ENCODE measurements around the gene STYXL2.

STYXL2 gene

DNA sequence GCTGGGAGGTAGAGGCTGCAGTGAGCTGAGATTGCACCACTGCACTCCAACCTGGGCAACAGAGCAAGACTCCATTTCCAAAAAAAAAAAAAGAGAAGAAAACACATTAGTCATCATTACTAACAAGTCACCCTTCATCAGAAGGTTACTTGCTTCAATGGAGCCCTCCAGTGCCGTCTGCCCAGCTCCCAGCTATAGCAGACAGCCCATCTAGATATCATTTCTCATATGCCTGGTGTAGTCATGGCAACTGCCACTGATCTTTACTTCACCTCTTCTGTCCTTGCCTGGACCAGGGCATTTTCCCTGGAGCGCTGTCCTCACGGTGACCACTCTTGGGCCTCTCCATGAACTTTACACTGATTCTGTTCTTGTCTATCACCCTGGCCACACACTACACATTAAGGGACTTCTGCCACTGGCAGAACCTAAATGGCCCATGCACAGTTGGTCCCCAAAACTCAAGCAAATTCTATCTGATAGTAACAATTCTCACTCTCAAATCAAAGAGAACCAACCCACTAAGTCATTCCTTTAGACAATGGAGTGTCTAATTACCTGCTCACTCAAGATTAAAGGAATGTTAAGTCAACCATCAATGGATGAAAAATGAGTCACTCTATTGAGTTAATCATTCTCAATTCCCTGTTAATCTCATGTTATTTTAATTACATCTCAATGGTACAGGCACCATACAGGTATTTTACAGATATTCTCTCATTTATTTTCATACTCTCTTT is 16.6 kb upstream of the STYXL2 start:
- DNase-seq (ENCODE audit: extremely low spot score), result no peak
- ChIA-PET CTCF (no interaction called here), POLR2A (no interaction called here)
- TF ChIP-seq, protein P1, sequence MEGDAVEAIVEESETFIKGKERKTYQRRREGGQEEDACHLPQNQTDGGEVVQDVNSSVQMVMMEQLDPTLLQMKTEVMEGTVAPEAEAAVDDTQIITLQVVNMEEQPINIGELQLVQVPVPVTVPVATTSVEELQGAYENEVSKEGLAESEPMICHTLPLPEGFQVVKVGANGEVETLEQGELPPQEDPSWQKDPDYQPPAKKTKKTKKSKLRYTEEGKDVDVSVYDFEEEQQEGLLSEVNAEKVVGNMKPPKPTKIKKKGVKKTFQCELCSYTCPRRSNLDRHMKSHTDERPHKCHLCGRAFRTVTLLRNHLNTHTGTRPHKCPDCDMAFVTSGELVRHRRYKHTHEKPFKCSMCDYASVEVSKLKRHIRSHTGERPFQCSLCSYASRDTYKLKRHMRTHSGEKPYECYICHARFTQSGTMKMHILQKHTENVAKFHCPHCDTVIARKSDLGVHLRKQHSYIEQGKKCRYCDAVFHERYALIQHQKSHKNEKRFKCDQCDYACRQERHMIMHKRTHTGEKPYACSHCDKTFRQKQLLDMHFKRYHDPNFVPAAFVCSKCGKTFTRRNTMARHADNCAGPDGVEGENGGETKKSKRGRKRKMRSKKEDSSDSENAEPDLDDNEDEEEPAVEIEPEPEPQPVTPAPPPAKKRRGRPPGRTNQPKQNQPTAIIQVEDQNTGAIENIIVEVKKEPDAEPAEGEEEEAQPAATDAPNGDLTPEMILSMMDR (IDR thresholded peaks at IDR 0.05; ENCODE audit: control extremely low read depth, extremely low read depth, low read depth, missing control alignments), result no peak

DNA sequence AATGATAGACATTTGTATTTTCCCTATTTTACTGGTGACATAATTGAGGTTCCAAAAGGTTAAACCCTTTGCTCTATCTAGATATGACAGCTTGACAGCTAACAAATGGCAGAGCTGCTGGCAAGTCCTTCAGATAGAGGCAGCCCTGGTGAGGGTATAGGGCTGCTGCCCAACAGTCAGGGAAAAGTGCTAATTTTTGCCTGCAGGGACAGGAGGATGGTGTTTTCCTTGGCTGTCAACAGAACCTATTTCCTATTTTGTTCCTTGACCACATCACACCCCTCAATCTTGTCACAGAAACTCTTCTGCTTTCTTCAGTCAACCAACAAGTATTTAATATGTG is 16.0 kb upstream of the STYXL2 start:
- ChIA-PET POLR2A (no interaction called here), CTCF (no interaction called here)
- TF ChIP-seq, protein P1 (IDR thresholded peaks at IDR 0.05; ENCODE audit: control extremely low read depth, extremely low read depth, low read depth, missing control alignments), result no peak
- no peak for DNase-seq (ENCODE audit: extremely low spot score)

DNA sequence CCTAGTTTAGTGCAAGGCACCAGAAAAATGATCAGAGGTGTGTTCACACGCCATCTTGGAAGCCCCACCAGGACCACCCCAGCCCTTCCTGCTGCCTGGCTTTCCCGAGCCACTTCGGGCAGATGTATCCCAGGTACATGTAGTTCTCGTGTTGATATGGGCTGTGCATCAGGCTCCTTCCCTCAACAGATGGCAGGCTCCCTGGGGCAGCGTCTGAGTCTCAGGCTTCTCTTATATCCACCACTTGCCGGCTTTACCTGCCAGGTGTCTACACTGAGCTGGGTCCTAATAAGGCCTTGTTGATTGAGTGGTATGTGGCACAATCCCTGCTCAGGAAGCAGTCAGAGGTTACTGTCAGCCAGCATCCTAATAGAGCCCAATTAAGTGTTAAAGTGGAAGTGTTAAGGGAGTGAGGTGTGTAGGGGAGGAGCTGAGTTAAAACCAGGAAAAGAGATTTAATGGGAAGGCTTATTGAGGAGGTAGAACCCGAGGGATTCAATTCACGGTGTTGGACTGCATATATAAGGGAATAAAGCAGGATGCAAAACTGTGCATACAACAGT is 12.2 kb upstream of the STYXL2 start:
- no peak for DNase-seq (ENCODE audit: extremely low spot score)
- TF ChIP-seq, protein P1 (IDR thresholded peaks at IDR 0.05; ENCODE audit: control extremely low read depth, extremely low read depth, low read depth, missing control alignments), result no peak
- CTCF ChIA-PET, result interaction anchor here (1.1 to 3.4 kb wide), 3 partner anchors 14 to 23 kb away, joined by 3 to 9 read pairs (median 3); no protein-coding TSS in a partner anchor
- POLR2A ChIA-PET, result no interaction called here

DNA sequence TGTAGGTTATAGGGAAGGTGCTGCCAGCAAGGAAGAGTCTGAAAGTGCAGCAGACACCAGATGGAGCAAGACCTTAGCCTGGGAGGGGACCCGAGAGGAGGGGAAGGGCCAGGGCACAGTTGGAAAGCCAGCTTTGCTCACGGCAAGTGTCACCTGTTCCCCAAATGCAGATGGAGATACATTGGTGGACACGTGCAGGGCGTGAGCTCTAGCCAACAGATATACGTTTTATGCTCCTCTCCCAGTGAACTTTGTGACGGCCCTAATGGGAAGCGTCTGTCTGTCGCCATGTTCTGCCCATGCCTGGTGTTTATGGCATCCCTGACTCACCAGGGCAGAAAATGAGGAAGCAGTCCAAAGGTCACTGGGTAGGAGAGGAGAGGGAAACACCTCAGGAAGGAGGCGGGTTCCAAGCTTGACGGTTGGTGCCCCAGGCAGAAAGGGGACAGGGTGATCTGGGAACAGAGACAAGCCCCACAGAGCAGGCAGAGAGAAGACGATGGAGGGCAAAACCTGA is 11.3 kb upstream of the STYXL2 start:
- ChIA-PET CTCF (interaction anchor here (1.0 to 3.4 kb wide), 5 partner anchors 13 to 359 kb away, joined by 3 to 9 read pairs (median 3); no protein-coding TSS in a partner anchor), POLR2A (no interaction called here)
- TF ChIP-seq, protein P1 (IDR thresholded peaks at IDR 0.05; ENCODE audit: control extremely low read depth, extremely low read depth, low read depth, missing control alignments), result no peak
- DNase-seq (ENCODE audit: extremely low spot score), result no peak

DNA sequence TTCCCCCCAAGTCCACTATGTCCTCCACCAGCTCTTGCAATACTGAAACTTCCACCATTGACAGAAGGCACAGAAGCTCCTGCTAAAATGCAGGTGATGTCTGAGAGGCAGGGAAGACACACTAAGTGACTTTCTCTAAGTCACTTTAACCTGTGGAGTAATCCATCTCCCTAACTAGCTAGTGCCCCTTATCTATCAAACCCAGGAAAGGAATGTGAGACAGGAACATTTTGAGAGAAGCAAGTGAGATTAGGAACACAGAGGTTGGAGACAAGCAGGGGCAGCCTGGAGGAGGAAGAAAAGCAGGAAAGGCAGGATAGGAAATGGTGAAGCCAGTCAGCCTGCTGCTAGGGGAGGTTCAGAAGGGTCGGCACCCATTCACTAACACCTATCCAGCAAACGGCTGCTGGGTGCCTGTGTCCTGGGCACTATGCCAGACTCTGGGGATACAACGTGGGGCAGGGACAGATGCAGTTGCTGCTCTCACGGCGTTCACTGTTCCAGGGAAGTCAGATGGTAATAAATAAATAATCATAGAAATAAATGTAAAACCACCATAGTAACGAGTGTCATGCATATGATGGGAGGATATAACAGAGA is 10.7 kb upstream of the STYXL2 start:
- POLR2A ChIA-PET, result no interaction called here
- CTCF ChIA-PET, result interaction anchor here (1.0 to 3.4 kb wide), 5 partner anchors 13 to 358 kb away, joined by 3 to 9 read pairs (median 3); no protein-coding TSS in a partner anchor
- TF ChIP-seq, protein P1 (IDR thresholded peaks at IDR 0.05; ENCODE audit: control extremely low read depth, extremely low read depth, low read depth, missing control alignments), result no peak
- no peak for DNase-seq (ENCODE audit: extremely low spot score)

DNA sequence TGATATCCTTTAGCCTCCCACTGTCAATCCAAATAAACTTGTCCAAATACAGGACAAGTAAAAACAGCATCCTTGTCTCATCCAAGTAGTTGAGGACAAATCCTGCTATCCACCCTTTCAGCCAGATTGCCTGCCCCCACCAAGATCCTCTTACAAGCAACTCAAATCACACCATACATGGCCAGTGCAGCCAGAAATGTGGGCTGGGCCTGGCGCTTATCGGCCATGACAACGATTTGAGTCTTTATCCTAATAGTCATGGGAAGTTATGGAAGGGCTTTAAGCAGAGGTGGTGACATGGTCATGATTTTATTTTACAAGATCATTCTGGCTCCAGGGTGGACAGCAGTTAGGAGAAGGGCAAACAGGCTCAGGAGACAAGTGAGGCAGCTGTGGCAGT is 10.0 kb upstream of the STYXL2 start:
- TF ChIP-seq, protein P1 (IDR thresholded peaks at IDR 0.05; ENCODE audit: control extremely low read depth, extremely low read depth, low read depth, missing control alignments), result no peak
- ChIA-PET CTCF (interaction anchor here (1.4 to 3.4 kb wide), 3 partner anchors 10 to 450 kb away, joined by 4 to 9 read pairs (median 7); partner anchors contain the start of gene STYXL2), POLR2A (no interaction called here)
- DNase-seq (ENCODE audit: extremely low spot score), result no peak
